HG02571 (cell line): Measurements from ENCODE around the gene PARD3.
"Not testable (repeated sequence)": the region's sequence is repeated elsewhere in the genome, so short reads cannot be mapped to it uniquely, and the experiment has no call there.

Experiments used
- ATAC-seq: cut with Tn5 transposase; IDR thresholded peaks from one replicate; pipeline ENCODE4 v1.9.1; 2021; ENCODE audit warnings: mild to moderate bottlenecking, moderate library complexity; ENCODE audit not compliant: unreplicated experiment

Gene PARD3

DNA sequence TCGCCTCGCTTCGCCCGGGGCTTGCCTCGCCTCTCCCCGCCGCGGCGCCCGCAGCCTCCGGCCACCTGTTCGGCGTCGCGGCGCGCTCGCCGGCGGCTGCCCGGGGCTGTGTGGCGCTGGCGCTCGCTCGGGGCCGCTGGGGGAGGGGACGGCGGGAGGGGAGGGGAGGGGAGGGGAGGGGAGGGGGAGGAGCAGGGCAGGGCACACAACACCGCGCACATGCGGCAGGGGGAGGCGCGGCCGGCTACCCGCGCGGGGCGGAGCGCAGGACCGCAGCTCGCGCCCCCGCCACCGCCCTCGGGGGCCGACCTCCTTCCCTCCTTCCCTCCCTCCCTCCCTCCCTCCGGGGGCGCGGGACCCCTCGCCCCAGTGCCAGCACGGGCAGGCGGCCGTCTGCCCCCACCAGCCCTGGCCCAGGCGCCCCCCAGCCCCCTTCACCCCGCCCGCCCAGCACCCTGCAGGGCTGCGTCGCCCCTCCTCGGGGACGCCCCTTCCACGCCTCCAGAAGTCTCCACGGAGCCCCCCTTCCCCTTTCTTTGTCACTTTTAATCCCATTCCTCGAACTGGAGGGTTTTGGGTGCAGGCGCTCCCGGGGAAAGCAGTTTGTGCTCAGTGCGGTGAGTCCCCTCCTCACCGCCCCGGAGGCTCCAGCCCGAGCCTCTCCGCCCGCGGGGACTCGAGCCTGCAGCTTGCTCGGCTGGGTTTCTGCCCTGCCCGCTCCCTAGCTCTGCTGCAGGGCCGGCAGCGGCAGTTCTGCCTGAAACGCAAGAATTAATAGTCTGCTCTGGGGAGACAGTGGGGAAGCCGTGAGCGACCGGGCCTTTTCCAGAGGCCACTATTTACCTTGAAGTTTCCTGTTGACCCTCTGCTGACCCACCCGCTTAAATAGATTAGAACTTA is at the start of gene PARD3:
Gene PARD3 (minus strand): TSS at position 112 of the 900 bp plus-strand sequence. CDS start 301 bp downstream, outside the sequence.
- no peak for ATAC-seq

DNA sequence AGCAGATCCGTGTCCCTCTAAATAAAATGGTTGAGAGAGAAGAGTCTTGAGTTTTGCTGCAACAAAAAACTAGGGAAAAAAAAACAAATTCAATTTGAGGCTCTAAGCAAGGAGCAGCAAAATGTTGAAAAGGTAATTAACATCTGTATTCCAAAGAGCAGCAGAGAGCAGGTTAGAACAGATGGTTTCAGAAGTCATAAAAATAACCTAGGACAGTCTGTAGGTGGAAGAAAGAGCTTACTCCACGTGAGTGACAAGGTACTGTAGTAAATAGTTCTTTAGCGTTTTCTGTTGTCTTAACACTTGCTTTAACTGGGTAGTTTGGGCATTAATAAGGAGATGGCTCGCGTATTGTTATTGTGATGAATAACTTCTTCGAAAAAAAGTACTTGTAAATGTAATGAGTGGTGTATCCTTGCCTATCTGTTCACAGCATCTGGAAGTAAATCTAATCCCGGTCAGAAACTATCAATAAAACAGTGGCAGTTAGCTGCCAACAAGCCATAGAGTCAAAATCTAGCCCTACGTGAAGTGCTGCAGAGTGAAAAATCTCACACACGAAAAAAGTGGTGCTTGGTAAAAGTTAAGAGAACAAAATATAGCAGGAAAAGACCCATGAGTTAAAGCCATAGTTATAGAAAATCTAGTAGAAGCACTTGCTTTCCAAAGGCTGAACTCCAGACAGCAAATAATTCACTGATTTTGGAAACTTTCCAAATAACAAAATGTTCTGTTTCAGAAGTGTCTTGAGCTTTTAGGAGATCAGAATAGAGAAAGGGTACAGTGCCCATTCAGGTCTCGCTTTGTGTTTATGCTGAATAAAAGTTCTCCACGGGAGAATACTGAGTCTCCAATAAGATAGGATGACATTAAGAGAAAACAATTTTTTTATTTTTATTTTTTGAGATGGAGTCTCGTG is 49.3 kb upstream of the PARD3 start:
- no peak for ATAC-seq

DNA sequence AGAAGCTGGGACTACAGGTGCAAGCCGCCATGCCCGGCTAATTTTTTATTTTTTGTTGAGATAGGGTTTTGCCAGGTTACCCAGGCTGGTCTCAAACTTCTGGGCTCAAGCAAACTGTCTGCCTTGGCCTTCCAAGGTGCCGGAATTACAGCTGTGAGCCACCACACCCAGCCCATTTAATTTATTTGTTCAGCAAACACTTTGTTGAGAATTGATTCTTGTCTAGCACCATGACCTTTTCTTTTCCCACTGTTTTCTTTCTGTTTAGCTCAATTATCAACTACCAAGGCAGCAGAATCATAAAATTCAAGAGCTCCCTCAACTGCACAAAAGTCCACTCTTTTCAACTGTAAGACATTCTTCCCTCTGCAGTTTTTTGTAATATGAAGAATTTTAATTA is 47.8 kb upstream of the PARD3 start:
- no peak for ATAC-seq

DNA sequence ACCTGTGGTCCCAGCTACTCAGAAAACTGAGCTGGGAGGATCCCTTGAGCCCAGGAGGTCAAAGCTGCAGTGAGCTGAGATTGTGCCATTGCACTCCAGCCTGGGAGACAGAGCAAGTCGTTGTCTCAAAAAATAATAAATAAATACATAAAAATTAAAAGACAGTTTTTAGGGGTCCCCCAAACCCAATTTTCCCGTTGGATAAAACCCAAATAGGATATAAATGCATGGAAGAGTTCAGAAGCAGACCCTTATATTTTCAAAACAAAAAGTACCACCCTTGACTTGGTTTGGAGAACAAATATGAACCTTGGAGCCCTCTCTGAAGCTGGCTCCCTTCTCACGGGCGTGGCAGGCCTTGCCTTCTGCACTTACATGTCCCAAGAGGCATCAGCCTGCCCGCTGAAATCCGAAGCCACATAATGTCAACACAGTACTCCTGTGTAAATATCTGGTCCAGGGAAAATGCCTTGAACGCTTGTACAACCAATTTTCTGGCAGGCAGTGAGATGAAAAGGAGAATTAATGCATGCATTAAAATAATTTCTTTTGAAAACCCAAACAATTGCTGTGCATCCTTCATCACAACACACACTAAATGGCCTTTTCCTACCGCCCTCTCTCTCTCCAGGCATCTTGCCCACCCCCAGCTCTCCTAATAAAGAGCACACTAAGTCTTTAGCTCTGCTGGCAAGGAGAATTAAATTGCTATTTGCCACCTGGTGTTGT is 46.4 kb upstream of the PARD3 start:
- no peak for ATAC-seq

DNA sequence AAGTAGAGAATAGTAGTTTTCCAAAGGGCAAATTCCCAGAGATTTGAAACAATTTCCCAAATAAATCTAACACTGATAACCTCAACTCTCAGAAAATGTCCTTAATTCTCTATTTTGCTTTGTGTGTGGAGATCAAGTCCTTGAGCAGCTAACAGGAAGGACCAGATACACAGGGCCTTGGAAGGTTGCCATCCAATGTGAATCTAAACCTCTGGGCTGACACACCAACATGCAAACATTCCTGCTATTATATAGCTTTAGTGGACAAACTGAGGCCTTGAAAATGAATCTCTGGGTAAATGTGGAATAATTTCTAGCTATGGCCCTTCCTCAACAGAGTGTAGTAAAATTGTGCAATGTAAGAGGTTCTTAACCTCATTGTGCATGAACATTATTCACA is 44.1 kb upstream of the PARD3 start:
- ATAC-seq, result no peak

DNA sequence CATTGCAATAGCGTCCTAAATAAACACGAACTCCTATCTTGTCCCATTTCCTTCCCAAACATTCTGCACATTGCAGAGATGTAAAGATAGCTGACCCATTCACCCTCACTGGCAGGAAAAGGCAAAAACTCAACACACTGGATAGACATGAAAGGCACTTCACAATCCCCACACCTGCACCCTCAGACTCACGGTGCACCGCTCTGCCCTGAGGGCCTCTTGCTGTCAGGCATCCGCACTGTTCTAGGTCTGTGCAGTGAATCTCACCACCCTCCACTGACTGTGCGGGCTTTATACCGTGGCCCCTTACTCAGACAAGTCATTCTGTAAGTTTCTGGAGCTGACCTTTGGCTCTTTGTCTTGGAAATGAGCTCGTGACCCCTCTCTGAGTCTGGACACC is 42.9 kb upstream of the PARD3 start:
- ATAC-seq, result no peak

DNA sequence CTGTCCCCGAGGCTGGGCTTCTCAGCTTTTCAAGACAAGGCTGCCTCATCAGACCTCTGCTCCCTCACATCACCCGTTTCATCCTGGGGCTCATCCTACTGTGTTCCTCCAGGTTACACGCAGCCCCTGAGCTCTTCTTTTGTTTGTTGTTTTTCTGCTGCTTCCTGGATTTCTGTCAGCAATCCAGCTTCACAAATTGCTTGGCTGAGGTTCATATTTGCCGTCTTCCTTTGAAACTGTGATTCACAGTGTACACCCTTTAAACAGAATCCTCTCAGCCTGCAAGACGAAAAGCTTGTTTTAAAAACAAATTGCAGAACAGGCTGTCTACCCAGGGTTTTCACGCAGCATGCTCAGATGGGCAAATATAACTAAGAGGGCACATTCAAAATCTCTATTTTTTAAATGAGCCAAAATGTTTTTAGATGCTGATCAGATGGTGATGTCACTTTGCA is 39.1 kb upstream of the PARD3 start:
- ATAC-seq, result no peak

DNA sequence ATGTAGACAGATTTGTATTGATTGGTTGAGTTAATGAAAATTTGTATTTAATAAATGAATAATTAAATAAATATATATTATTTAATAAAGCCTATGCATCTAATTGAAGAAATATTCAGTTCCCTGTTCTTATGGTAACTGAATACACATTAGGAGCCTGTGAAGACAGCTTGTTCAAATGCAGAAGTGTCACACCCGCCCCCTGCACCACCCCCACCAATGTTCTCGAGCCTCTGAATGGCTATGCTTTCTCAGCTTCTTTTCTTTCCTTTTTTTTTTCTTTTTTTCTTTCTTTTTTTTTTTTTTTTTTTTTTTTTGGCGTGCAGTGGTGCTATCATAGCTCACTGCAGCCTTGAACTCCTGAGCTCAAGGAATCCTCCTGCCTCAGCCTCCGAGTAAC is 38.3 kb upstream of the PARD3 start:
- no peak for ATAC-seq

DNA sequence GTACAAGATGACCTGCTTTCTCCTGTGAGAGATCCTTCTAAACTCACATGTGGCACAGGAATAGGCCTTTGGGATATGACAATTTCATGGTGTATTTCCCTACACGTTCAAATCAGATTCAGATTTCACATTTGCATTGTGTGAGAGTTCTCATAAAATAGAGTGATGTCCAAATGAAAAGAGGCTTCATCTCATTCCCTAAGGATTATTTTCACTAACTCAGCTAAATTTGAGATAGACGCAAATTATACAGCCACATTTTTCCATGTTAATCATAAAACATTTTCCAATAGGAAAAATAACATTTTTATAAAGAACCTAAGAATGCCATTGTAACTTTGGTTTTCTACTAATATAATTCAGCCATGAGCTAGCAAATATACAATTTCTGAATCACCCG is 35.5 kb upstream of the PARD3 start:
- ATAC-seq, result no peak

DNA sequence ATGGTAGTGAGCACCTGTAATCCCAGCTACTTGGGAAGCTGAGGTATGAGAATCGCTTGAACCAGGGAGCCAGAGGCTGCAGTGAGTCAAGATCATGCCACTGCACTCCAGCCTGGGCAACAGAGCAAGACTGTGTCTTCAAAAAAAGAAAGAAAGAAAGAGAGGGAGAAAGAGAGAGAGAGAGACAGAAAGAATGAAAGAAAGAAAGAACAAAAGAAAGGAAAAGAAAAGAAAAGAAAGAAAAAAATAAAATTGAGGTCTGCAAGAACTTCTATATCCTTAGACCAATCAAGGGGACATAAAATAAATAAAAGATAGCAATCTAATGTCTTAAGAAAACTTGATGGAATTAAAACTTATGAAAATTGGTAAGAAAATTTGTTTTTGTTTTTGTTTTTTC is 34.9 kb upstream of the PARD3 start:
- ATAC-seq, result no peak

DNA sequence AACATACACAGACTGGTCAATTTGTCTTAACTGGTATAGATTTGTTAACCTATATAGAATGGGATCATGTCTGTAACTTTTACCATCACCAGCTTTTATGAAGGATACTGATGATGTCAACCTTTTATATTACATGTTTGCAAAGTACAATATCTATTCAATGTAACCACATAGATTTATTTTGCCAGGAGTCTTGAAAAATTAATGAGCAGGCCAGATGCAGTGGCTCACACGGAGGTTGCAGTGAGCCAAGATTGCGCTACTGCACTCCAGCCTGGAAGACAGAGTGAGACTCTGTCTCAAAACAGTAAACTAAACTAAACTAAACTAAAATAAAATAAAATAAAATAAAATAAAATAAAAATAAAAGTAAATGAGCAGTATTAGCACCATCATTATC is 30.0 kb upstream of the PARD3 start:
- ATAC-seq, result no peak

DNA sequence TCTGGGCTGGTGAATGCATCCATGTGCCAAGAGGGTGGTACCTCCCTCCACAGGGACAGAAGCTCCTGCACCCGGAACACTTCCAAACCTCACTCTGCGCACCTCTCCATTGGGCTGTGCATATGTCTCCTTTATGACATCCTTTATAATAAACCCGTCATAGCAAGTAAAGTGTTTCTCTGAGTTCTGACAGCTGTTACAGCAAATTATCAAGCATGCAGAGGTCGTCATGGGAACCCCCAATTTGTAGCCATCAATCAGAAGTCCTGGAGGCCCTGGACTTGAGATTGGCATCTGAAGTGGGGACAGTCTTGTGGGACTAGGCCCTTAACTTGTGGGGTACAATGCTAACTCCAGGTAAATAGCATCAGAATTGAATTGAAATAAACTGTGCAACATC is 29.4 kb upstream of the PARD3 start:
- no peak for ATAC-seq

DNA sequence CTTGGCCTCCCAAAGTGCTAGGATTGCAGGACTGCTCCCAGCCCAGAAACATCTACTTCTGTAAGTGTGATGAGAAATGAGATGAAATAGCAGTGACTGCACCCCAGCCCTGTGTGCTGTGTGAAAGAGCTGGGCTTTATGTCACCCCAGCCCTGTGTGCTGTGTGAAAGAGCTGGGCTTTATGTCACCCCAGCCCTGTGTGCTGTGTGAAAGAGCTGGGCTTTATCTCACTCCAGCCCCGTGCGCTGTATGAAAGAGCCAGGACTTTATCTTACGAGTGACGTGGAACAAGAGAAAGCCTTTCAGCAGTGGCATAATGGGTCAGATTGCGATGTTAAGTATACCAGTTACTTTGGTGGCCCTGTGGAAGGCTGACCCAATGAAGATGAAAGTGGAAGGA is 28.4 kb upstream of the PARD3 start:
- ATAC-seq, result not testable (repeated sequence)

DNA sequence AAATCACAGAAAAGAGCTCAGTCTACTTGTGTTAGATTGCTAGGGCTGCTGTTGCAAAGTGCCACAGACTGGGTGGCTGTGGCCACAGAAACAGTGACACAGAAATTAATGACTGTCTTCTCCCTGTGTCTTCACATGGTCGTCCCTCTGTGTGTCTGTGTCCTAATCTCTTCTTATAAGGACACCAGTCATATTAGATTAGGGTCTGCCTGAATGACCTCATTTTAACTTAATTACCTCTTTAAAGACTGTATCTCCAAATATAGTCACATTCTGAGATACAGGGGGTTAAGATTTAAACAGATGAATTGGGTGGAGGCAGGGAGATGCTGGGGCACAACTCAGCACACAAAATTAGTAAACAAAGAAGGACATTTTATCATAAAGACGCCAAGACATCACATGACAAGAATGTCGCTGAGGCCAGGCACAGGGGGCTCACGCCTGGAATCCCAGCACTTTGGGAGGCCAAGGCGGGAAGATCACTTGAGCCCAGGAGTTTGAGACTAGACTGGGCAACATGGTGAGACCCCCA is 23.3 kb upstream of the PARD3 start:
- no peak for ATAC-seq

DNA sequence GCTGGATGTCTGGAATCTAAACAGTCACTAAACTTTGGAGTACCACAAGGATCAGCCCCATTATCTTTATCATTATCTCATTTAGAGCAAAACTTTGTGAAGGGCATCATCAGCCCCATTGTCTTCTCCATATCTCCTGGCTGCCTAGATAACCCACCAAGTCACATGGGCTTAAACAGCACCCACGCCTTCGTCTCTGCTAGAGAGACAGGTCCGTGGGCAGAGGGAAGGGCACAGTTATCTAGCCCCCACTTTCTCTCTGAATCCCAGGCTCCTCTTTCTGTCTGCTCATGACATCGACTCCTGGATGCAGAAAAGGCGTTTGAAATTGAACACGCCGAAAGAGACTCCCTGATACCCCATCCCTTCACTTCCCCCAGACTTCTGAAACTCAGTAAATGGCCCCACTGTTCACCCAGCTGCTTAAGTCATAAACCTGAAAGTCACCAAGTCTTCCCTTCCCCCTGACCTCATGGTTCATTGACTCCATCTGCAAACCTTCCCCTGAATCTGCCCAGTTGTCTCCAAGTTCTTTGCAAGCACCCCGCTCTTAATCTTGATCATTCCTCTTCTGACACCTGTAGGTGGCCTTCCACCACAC is 20.9 kb upstream of the PARD3 start:
- no peak for ATAC-seq

DNA sequence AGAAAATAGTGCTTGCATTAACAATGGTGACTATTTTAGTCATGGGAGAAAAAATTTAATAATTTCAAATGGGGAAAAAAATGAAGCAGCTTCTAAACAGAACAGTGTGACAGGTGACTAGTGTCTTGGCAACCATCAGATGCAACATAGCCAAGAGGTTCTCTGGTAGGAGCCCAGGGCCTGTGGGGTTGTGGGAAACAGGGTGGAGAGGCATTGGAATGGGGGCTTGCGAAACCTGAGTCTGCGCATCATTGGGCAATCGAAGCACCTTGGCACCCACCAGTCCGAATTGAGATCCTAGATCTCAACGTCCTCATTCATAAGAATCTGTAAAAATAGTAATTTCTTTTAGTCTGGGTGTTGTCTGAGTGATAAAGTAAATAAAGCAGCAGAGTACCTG is 19.2 kb upstream of the PARD3 start:
- ATAC-seq, result no peak

DNA sequence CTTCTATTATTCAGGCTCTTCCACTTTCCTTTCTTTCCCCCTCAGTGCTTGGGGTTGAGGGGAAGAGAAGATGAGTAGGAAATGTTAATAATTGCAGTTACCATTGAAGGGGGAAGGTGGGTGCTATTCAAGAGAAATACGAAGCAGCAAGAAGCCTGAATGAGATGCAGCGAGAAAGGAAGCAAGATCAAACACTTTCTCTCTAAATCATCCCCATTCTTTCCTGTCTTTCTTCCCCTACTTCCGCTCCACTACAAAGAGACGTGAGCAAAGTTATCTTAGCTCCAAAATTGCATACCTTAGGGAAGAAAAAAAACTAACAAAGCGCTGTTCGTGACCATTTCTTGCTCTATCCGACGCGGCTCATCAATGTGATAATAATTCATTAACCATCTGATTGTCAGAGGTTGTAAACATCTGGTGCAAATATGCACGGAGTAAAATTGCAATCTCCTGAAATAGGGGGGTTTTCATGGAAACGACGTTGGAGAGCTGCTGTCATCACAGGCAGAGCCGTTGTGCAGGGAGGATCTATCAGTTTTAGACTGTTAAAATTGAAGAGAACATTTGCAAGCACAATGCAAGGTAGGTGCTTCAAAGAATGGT is 15.2 kb upstream of the PARD3 start:
- ATAC-seq, result no peak

DNA sequence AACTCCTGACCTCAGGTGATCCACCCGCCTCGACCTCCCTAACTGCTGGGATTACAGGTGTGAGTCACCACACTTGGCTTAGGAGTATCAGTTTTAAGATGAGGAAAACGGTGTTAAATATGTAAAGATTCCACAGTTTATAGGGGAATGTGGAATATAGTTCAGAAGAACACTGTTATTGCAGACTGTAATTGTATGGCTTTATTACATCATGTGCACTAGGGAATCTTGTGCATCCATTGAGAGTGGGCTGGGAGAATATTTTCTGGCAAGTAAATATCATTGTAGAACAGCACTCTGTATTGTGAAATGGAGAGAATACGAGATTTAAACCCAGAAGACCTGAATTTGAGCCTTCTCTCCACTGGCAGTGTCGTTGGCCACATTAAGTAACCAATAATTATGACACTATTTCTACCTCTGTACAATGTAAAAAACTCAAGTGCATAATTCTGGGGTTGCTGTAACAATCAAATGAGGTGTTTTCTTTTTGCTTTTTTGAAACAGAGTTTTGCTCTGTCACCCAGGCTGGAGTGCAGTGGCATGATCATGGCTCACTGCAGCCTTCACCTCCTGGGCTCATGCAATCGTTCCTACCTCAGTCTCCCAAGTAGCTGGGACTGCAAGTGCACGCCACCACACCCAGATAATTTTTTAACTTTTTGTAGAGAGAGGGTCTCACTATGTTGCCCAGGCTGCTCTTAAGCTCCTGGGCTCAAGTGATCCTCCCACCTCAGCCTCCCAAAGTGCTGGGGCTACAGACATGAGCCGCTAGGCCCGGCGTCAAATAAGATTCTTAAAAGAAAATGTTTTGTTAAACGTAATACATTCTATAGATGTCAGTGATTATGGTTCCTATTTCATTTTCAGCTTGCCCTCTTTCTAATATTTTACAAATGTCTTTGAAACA is 12.0 kb upstream of the PARD3 start:
- ATAC-seq, result no peak

DNA sequence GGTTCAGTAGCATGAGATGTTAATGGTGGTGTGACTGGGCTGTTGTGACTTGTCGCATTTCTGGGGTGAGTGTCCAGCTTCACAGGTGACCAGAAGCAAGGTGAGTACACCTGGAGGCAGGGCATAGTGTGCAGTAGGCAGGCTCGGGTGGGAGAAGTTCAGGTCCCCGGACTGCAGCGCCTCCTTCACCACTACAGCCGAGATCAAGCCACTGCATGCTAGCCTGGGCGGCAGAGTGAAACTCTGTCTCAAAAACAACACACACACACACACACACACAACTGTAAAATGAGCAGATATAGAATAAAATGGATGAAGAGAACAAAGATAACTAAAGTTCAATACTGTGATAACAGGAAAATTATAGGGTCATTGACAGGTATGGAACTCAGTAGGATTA is 11.1 kb upstream of the PARD3 start:
- no peak for ATAC-seq
